ENCODE data around the gene GXYLT1.

The GXYLT1 gene

GRCh38 chr12:42104784-42105183 lies 39.9 kb downstream of the GXYLT1 start:
- TF ChIP-seq CTCF (IDR thresholded peaks at IDR 0.05): no peak

GRCh38 chr12:42104087-42104486 lies 40.6 kb downstream of the GXYLT1 start:
- peak; percentile 63 for TF ChIP-seq CTCF (IDR thresholded peaks at IDR 0.05)

GRCh38 chr12:42103155-42103554 lies 41.5 kb downstream of the GXYLT1 start:
- TF ChIP-seq CTCF (IDR thresholded peaks at IDR 0.05): no peak

- no peak for TF ChIP-seq CTCF (IDR thresholded peaks at IDR 0.05)
These were observed 42.0 kb downstream of the GXYLT1 start for GRCh38 chr12:42102720-42103119.

GRCh38 chr12:42099433-42099832 lies 45.2 kb downstream of the GXYLT1 start:
- no peak for TF ChIP-seq CTCF (IDR thresholded peaks at IDR 0.05)

- no peak for TF ChIP-seq CTCF (IDR thresholded peaks at IDR 0.05)
These were observed 46.7 kb downstream of the GXYLT1 start for GRCh38 chr12:42097971-42098370.

GRCh38 chr12:42094277-42094676 lies 50.4 kb downstream of the GXYLT1 start:
- TF ChIP-seq CTCF (IDR thresholded peaks at IDR 0.05): no peak

- TF ChIP-seq CTCF (IDR thresholded peaks at IDR 0.05): no peak
These were observed 52.9 kb downstream of the GXYLT1 start for GRCh38 chr12:42091769-42092168.

Data from LNCAP (cell line).